SW480 (cell line): ENCODE measurements around the gene ARHGEF3.
A peak's percentile ranks its signal among the peaks of the same experiment; 100 is the strongest.
"Not testable (repeated sequence)": the region's sequence is repeated elsewhere in the genome, so short reads cannot be mapped to it uniquely, and the experiment has no call there.

ENCODE experiments used
- DNase-seq: peaks from one replicate; pipeline ENCODE4 v3.0.0-alpha.2; 2016; ENCODE audit warnings: low spot score

Gene ARHGEF3

GRCh38 chr3:56772952-56773938 lies 28.5 kb downstream of the ARHGEF3 start:
- no peak for DNase-seq

- DNase-seq, result no peak
These were observed 30.4 kb downstream of the ARHGEF3 start for GRCh38 chr3:56771376-56771775.

GRCh38 chr3:56769116-56769707 lies 32.5 kb downstream of the ARHGEF3 start:
- no peak for DNase-seq

- no peak for DNase-seq
These were observed 36.7 kb downstream of the ARHGEF3 start for GRCh38 chr3:56764904-56765547.

- no peak for DNase-seq
These were observed 37.6 kb downstream of the ARHGEF3 start for GRCh38 chr3:56764184-56764583.

- DNase-seq, result no peak
These were observed 38.5 kb downstream of the ARHGEF3 start for GRCh38 chr3:56763233-56763632.

- no peak for DNase-seq
These were observed 39.0 kb downstream of the ARHGEF3 start for GRCh38 chr3:56762718-56763117.

- DNase-seq, result no peak
These were observed 39.7 kb downstream of the ARHGEF3 start for GRCh38 chr3:56761887-56762651.

- DNase-seq, result no peak
These were observed 40.7 kb downstream of the ARHGEF3 start for GRCh38 chr3:56761023-56761422.

GRCh38 chr3:56759532-56759931 lies 42.2 kb downstream of the ARHGEF3 start:
- DNase-seq, result no peak

GRCh38 chr3:56758539-56758981 lies 43.2 kb downstream of the ARHGEF3 start:
- DNase-seq, result peak; percentile 33

GRCh38 chr3:56758042-56758441 lies 43.7 kb downstream of the ARHGEF3 start:
- DNase-seq, result not testable (repeated sequence)

GRCh38 chr3:56754741-56755417 lies 46.9 kb downstream of the ARHGEF3 start:
- no peak for DNase-seq

GRCh38 chr3:56753206-56753820 lies 48.4 kb downstream of the ARHGEF3 start:
- DNase-seq, result no peak

- no peak for DNase-seq
These were observed 50.6 kb downstream of the ARHGEF3 start for GRCh38 chr3:56751056-56751707.

- DNase-seq, result no peak
These were observed 53.0 kb downstream of the ARHGEF3 start for GRCh38 chr3:56748663-56749231.

- no peak for DNase-seq
These were observed 54.6 kb downstream of the ARHGEF3 start for GRCh38 chr3:56747150-56747549.

GRCh38 chr3:56744016-56744415 lies 57.7 kb downstream of the ARHGEF3 start:
- DNase-seq, result no peak

- DNase-seq, result no peak
These were observed 58.9 kb downstream of the ARHGEF3 start for GRCh38 chr3:56742887-56743286.

- DNase-seq, result no peak
These were observed 62.7 kb downstream of the ARHGEF3 start for GRCh38 chr3:56739036-56739435.
